ENCODE measurements around the gene NENF. TPM values are rescaled to one million over a fixed set of nuclear protein-coding genes. Genes with fewer than 3 reads are reported as not detected.

The NENF gene
- total and polyA plus RNA-seq, 2 donors (not counting 1 experiment from before 2014, with no cell fraction given): 10.6 to 20.3 TPM

DNA sequence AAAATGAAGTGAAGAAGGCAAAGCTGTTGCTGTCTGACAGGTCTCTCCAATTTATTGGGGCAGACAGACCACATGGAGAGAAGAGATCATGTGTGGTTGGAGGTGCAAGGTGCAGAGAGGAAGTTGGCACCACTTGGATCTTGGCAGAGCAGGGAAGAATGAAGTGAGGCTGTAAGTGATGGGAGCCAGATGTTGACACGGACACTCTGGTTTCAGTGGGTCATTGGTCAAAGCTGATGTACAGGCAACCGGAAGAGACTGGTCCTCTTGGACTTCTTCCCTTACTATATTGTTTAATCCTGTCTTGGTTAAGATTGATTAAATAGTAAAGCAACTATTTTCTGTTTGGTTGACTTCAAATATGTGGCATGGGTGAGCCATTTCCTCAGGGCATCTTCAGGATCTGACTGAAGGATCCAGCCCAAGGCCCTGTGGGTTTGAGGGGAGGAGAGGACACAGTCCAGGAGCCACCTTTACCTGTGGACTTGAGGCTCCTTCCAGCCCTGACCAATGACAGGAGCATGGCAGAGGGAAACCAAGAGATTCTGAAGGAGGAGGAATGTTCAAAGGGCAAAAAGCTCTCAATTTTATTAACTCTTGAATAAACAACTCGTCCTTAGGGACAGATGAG lies 49.4 kb downstream of the NENF start:
- Mint-ChIP-seq H3K27me3 (peaks cover 23% of the 10 kb centered on the region), H3K4me3 (no peak overlapping the region), H3K27ac (no peak overlapping the region), H3K4me1 (peaks cover 2% of the 10 kb centered on the region), H3K9me3 (ENCODE audit: insufficient read depth) (no peaks in the 10 kb centered on the region)
- H3K36me3 ChIP-seq (replicated peaks in 1 of 2; ENCODE audit: control extremely low read depth in 1 of 2, control insufficient read depth in 1 of 2, extremely low read depth in 1 of 2, insufficient read depth in 2 of 2, low read length in 1 of 2): no peaks in the 10 kb centered on the region
- no peaks in the 10 kb centered on the region for H3K9me3 ChIP-seq (ENCODE audit: control extremely low read depth in 1 of 3, control insufficient read depth in 2 of 3, insufficient read depth in 1 of 3, low read length in 2 of 3)
- H4K20me1 ChIP-seq (ENCODE audit: control insufficient read depth, insufficient read depth, low read length, poor library complexity, severe bottlenecking): no peaks in the 10 kb centered on the region
- DNase-seq: no peak
- intact Hi-C loops (cut with micrococcal nuclease): no loop called here
- ChIA-PET POLR2A (no interaction called here), CTCF (interaction anchor here (0.9 to 1.4 kb wide), 3 partner anchors 9 to 513 kb away, joined by 3 to 4 read pairs (median 3); no protein-coding TSS in a partner anchor)
- TF ChIP-seq EZH2 (IDR thresholded peaks at IDR 0.05; ENCODE audit: borderline replicate concordance, insufficient read depth, low read depth, low read length, poor library complexity, severe bottlenecking) (no peak), CTCF (IDR thresholded peaks at IDR 0.05) (no peak)
- H3K79me2 ChIP-seq (ENCODE audit: control insufficient read depth, insufficient read depth, low read length): no peaks in the 10 kb centered on the region
- H3K4me2 ChIP-seq (replicated peaks; ENCODE audit: low read depth, low read length, poor library complexity, severe bottlenecking): no peak overlapping the region
- WGBS (ENCODE audit: insufficient coverage): 100% methylated on average over 1 of the region's 3 CpGs
- no peak overlapping the region for H3K27ac ChIP-seq (ENCODE audit: low read length in 2 of 2)
- peaks cover 0 to 5% (median 0%) of the 10 kb centered on the region in 4 experiments for H3K27me3 ChIP-seq (replicated peaks in 1 of 4; ENCODE audit: control extremely low read depth in 1 of 4, control insufficient read depth in 3 of 4, insufficient read depth in 4 of 4, low read length in 3 of 4)
- H3K9ac ChIP-seq (ENCODE audit: low read length): no peak overlapping the region
- H2AFZ ChIP-seq (ENCODE audit: insufficient read depth, low read depth, low read length, poor library complexity, severe bottlenecking): no peak overlapping the region
- no peak overlapping the region for H3K4me3 ChIP-seq (ENCODE audit: control extremely low read depth in 1 of 5, extremely low read depth in 1 of 5, insufficient read depth in 1 of 5, low read depth in 2 of 5, low read length in 4 of 5)
- ATAC-seq (ENCODE audit: low read depth): no peak
- peaks cover 2 to 3% of the 10 kb centered on the region in 2 donors for H3K4me1 ChIP-seq (ENCODE audit: control insufficient read depth in 2 of 2, insufficient read depth in 2 of 2, low read length in 2 of 2)

GRCh38 chr1:212482637-212483441 lies 50.1 kb downstream of the NENF start:
- intact Hi-C loops (cut with micrococcal nuclease): no loop called here
- H3K4me2 ChIP-seq (replicated peaks; ENCODE audit: low read depth, low read length, poor library complexity, severe bottlenecking): no peak overlapping the region
- H3K27me3 Mint-ChIP-seq: peaks cover 21% of the 10 kb centered on the region
- no peaks in the 10 kb centered on the region for H4K20me1 ChIP-seq (ENCODE audit: control insufficient read depth, insufficient read depth, low read length, poor library complexity, severe bottlenecking)
- H3K4me3 ChIP-seq (ENCODE audit: control extremely low read depth in 1 of 5, extremely low read depth in 1 of 5, insufficient read depth in 1 of 5, low read depth in 2 of 5, low read length in 4 of 5): no peak overlapping the region
- no peak overlapping the region for H3K27ac Mint-ChIP-seq
- no peak overlapping the region for H3K27ac ChIP-seq (ENCODE audit: low read length in 2 of 2)
- H3K79me2 ChIP-seq (ENCODE audit: control insufficient read depth, insufficient read depth, low read length): no peaks in the 10 kb centered on the region
- no peaks in the 10 kb centered on the region for H3K4me1 Mint-ChIP-seq
- WGBS (ENCODE audit: insufficient coverage): 86% methylated on average over 11 of the region's 14 CpGs
- H2AFZ ChIP-seq (ENCODE audit: insufficient read depth, low read depth, low read length, poor library complexity, severe bottlenecking): no peak overlapping the region
- H3K9me3 ChIP-seq (ENCODE audit: control extremely low read depth in 1 of 3, control insufficient read depth in 2 of 3, insufficient read depth in 1 of 3, low read length in 2 of 3): no peaks in the 10 kb centered on the region
- DNase-seq (no peak), ATAC-seq (ENCODE audit: low read depth) (no peak)
- no peaks in the 10 kb centered on the region for H3K4me1 ChIP-seq (ENCODE audit: control insufficient read depth in 2 of 2, insufficient read depth in 2 of 2, low read length in 2 of 2)
- no peak overlapping the region for H3K4me3 Mint-ChIP-seq
- TF ChIP-seq EZH2 (IDR thresholded peaks at IDR 0.05; ENCODE audit: borderline replicate concordance, insufficient read depth, low read depth, low read length, poor library complexity, severe bottlenecking): no peak
- no peak for TF ChIP-seq CTCF (IDR thresholded peaks at IDR 0.05)
- H3K36me3 ChIP-seq (replicated peaks in 1 of 2; ENCODE audit: control extremely low read depth in 1 of 2, control insufficient read depth in 1 of 2, extremely low read depth in 1 of 2, insufficient read depth in 2 of 2, low read length in 1 of 2): no peaks in the 10 kb centered on the region
- ChIA-PET POLR2A (no interaction called here), CTCF (interaction anchor here (1.4 kb wide), 1 partner anchor 182 kb away, joined by 4 read pairs; no protein-coding TSS in a partner anchor)
- H3K9ac ChIP-seq (ENCODE audit: low read length): no peak overlapping the region
- H3K27me3 ChIP-seq (replicated peaks in 1 of 4; ENCODE audit: control extremely low read depth in 1 of 4, control insufficient read depth in 3 of 4, insufficient read depth in 4 of 4, low read length in 3 of 4): peaks cover 0 to 5% (median 0%) of the 10 kb centered on the region in 4 experiments
- H3K9me3 Mint-ChIP-seq (ENCODE audit: insufficient read depth): no peaks in the 10 kb centered on the region
